GM23338 (cell line): ENCODE data around the gene CD83. TPM values are rescaled to one million over a fixed set of nuclear protein-coding genes. Genes with fewer than 3 reads are reported as not detected.

Experiments
- ATAC-seq: fragments of 200-7000 bp; cut with Tn5 transposase; 3 replicates; pipeline ENCODE4 v1.9.1; 2020
- DNase-seq: peaks from one replicate; pipeline ENCODE4 v3.0.0-alpha.2; 2015; ENCODE audit warnings: low spot score
- H2AFZ ChIP-seq: fragments of 200-600 bp; sonication (generic); 2 replicates; pipeline ENCODE4 v1.8.0; 2016; ENCODE audit warnings: antibody characterized with exemption, mild to moderate bottlenecking, moderate library complexity
- H3F3A ChIP-seq: fragments of 200-600 bp; sonication (generic); replicated peaks from 2 replicates; pipeline ENCODE4 v1.8.0; 2017; ENCODE audit warnings: antibody characterized with exemption, mixed run types, low read depth
- H3K27ac ChIP-seq: fragments of 200-600 bp; sonication (generic); 2 replicates; pipeline ENCODE4 v1.6.1; 2016; ENCODE audit warnings: low read depth
- H3K27me3 ChIP-seq: fragments of 200-600 bp; sonication (generic); 2 replicates; pipeline ENCODE4 v1.8.0; 2016; ENCODE audit warnings: mild to moderate bottlenecking, mixed run types, moderate library complexity; ENCODE audit not compliant: insufficient read depth
- H3K36me3 ChIP-seq: fragments of 200-600 bp; sonication (generic); 2 replicates; pipeline ENCODE4 v1.8.0; 2016; ENCODE audit warnings: mild to moderate bottlenecking; ENCODE audit not compliant: insufficient read depth
- H3K4me1 ChIP-seq: fragments of 200-600 bp; sonication (generic); 2 replicates; pipeline ENCODE4 v1.8.0; 2016; ENCODE audit warnings: mild to moderate bottlenecking, moderate library complexity; ENCODE audit not compliant: insufficient read depth
- H3K4me2 ChIP-seq: fragments of 200-600 bp; sonication (generic); 2 replicates; pipeline ENCODE4 v1.7.1; 2017; ENCODE audit warnings: mixed run types
- H3K4me3 ChIP-seq: fragments of 200-600 bp; sonication (generic); 2 replicates; pipeline ENCODE4 v1.6.1; 2016; ENCODE audit warnings: mixed run types
- H3K79me2 ChIP-seq: fragments of 200-600 bp; sonication (generic); replicated peaks from 2 replicates; pipeline ENCODE4 v1.8.0; 2017; ENCODE audit warnings: mild to moderate bottlenecking; ENCODE audit not compliant: insufficient read depth
- H3K9me2 ChIP-seq: fragments of 200-600 bp; sonication (generic); 2 replicates; pipeline ENCODE4 v1.8.0; 2017; ENCODE audit not compliant: insufficient read depth
- H4K20me1 ChIP-seq: fragments of 200-600 bp; sonication (generic); replicated peaks from 2 replicates; pipeline ENCODE4 v1.8.0; 2017; ENCODE audit warnings: mild to moderate bottlenecking; ENCODE audit not compliant: insufficient read depth
- H3K27ac Mint-ChIP-seq: 2 replicates; pipeline ENCODE4 v1.8.0; 2020; ENCODE audit warnings: inconsistent platforms, mild to moderate bottlenecking, moderate library complexity, mixed read lengths
- H3K27me3 Mint-ChIP-seq: 3 replicates; pipeline ENCODE4 v1.8.0; 2022; ENCODE audit warnings: low read depth, mild to moderate bottlenecking, moderate library complexity, mixed read lengths, inconsistent platforms; ENCODE audit not compliant: insufficient read depth, poor library complexity
- H3K36me3 Mint-ChIP-seq: 3 replicates; pipeline ENCODE4 v1.8.0; 2021; ENCODE audit warnings: low read depth, mild to moderate bottlenecking, inconsistent platforms, moderate library complexity, mixed read lengths
- H3K4me1 Mint-ChIP-seq: 3 replicates; pipeline ENCODE4 v1.8.0; 2020; ENCODE audit warnings: mild to moderate bottlenecking, inconsistent platforms, mixed read lengths
- H3K4me3 Mint-ChIP-seq: 3 replicates; pipeline ENCODE4 v1.8.0; 2021; ENCODE audit warnings: moderate library complexity, mild to moderate bottlenecking, inconsistent platforms, mixed read lengths
- H3K9me3 Mint-ChIP-seq: 3 replicates; pipeline ENCODE4 v1.8.0; 2020; ENCODE audit warnings: moderate library complexity, mild to moderate bottlenecking, inconsistent platforms, mixed read lengths
- CTCF ChIP-seq, 2 experiments: fragments of 200-600 bp in 1 of 2; sonication (generic) in 1 of 2; conservative IDR thresholded peaks; 2 replicates each; pipeline versions ENCODE4 v1.5.1 to v1.6.1; 2016 to 2017; ENCODE audit warnings: antibody characterized with exemption in 2 of 2, low read depth in 2 of 2, mild to moderate bottlenecking in 2 of 2, moderate library complexity in 1 of 2
- EZH2 ChIP-seq: fragments of 200-600 bp; sonication (generic); IDR thresholded peaks from one replicate; pipeline ENCODE4 v1.8.0; 2017; ENCODE audit warnings: antibody characterized with exemption, mild to moderate bottlenecking, low read depth; ENCODE audit not compliant: unreplicated experiment
- EZH2phosphoT487 ChIP-seq: fragments of 200-600 bp; sonication (generic); IDR thresholded peaks from one replicate; pipeline ENCODE4 v1.8.1; 2018; ENCODE audit warnings: antibody characterized with exemption; ENCODE audit not compliant: unreplicated experiment
- JUNB ChIP-seq: IDR thresholded peaks from one replicate; pipeline ENCODE4 v1.6.1; 2016; ENCODE audit warnings: antibody characterized with exemption; ENCODE audit not compliant: unreplicated experiment
- NANOG ChIP-seq: IDR thresholded peaks from 2 replicates; pipeline ENCODE4 v1.6.1; 2016; ENCODE audit warnings: antibody characterized with exemption, borderline replicate concordance
- POLR2AphosphoS5 ChIP-seq: IDR thresholded peaks from 2 replicates; pipeline ENCODE4 v1.6.1; 2016; ENCODE audit warnings: antibody characterized with exemption, low read depth
- STAT1 ChIP-seq: IDR thresholded peaks from one replicate; pipeline ENCODE4 v1.6.1; 2016; ENCODE audit warnings: antibody characterized with exemption; ENCODE audit not compliant: unreplicated experiment
- ZNF114 ChIP-seq: fragments of 250-450 bp; sonication (Bioruptor Pico); IDR thresholded peaks from 2 replicates; pipeline ENCODE4 v1.5.0; 2020; ENCODE audit warnings: mild to moderate bottlenecking, moderate library complexity
- ZNF331 ChIP-seq: fragments of 250-450 bp; sonication (Bioruptor Pico); IDR thresholded peaks from 2 replicates; pipeline ENCODE4 v1.5.0; 2020; ENCODE audit warnings: low read depth, mild to moderate bottlenecking, moderate library complexity
- polyA plus RNA-seq: library from polyadenylated mRNA; unstranded; fragments of >200 nt; fragmentation: Nextera tagmentation; extraction: Ambion mirVana; gene quantifications from 2 replicates; pipeline ENCODE4 v1.2.1, GENCODE V29; 2016
- total RNA-seq: library from RNA; depleted of rRNA; stranded (reverse); fragments of >200 nt; shearing (Covaris generic); gene quantifications from 2 replicates; pipeline ENCODE4 v1.2.3, GENCODE V29; 2014

CD83 gene
- total and polyA plus RNA-seq, 2 experiments from 2014 or later, result 8.1 to 13.2 TPM

GRCh38 chr6:14107711-14108494 lies 9.7 kb upstream of the CD83 start (continued):
- no peak for TF ChIP-seq STAT1
- no peak for TF ChIP-seq JUNB
- TF ChIP-seq CTCF (conservative IDR thresholded peaks at IDR 0.05; ENCODE audit: low read depth in 2 of 2), result no peak
- TF ChIP-seq EZH2phosphoT487, result no peak
- TF ChIP-seq POLR2AphosphoS5, result no peak

- DNase-seq, result no peak
- peaks cover 6% of the 10 kb centered on the region; the same call in 1 of the 2 replicates for H3K36me3 ChIP-seq
- no peaks in the 10 kb centered on the region for H3K27me3 ChIP-seq
- Mint-ChIP-seq H3K36me3 (peaks cover 17% of the 10 kb centered on the region), H3K9me3 (peaks cover 23% of the 10 kb centered on the region), H3K4me3 (no peak overlapping the region), H3K4me1 (no peaks in the 10 kb centered on the region), H3K27me3 (peaks cover 3% of the 10 kb centered on the region), H3K27ac (no peak overlapping the region)
- H3F3A ChIP-seq, result no peaks in the 10 kb centered on the region
- H2AFZ ChIP-seq, result no peak overlapping the region; the same call in 1 of the 2 replicates
- TF ChIP-seq CTCF (conservative IDR thresholded peaks at IDR 0.05; ENCODE audit: low read depth in 2 of 2) (no peak), ZNF331 (no peak)
- no peaks in the 10 kb centered on the region for H4K20me1 ChIP-seq
- H3K4me2 ChIP-seq, result no peak overlapping the region
- ATAC-seq, result no peak
- H3K79me2 ChIP-seq, result no peaks in the 10 kb centered on the region
- no peak overlapping the region for H3K4me3 ChIP-seq
- H3K4me1 ChIP-seq, result no peaks in the 10 kb centered on the region
- no peak overlapping the region for H3K27ac ChIP-seq
- peaks cover 6% of the 10 kb centered on the region; the same call in 1 of the 2 replicates for H3K9me2 ChIP-seq
Measured at GRCh38 chr6:14108571-14109410, 8.8 kb upstream of the CD83 start.

- no peak overlapping the region for H3K27ac Mint-ChIP-seq
- no peak for TF ChIP-seq NANOG
- TF ChIP-seq STAT1, result no peak
- no peak for TF ChIP-seq ZNF331
- TF ChIP-seq ZNF114, result no peak
- TF ChIP-seq CTCF (conservative IDR thresholded peaks at IDR 0.05; ENCODE audit: low read depth in 2 of 2), result no peak
- TF ChIP-seq EZH2, result no peak
Measured at GRCh38 chr6:14109411-14109826, 8.2 kb upstream of the CD83 start.

More at GRCh38 chr6:14109411-14109826, 8.2 kb upstream of the CD83 start:
- H3K36me3 Mint-ChIP-seq, result peaks cover 17% of the 10 kb centered on the region
- ATAC-seq (no peak), DNase-seq (no peak)
- H3K9me2 ChIP-seq, result peaks cover 6% of the 10 kb centered on the region; the same call in 1 of the 2 replicates
- no peak overlapping the region for H3K4me3 Mint-ChIP-seq
- no peak overlapping the region for H3K27ac ChIP-seq
- H3K4me1 ChIP-seq, result no peaks in the 10 kb centered on the region
- H3K27me3 ChIP-seq, result no peaks in the 10 kb centered on the region
- peaks cover 6% of the 10 kb centered on the region; the same call in 1 of the 2 replicates for H3K36me3 ChIP-seq
- no peaks in the 10 kb centered on the region for H3K79me2 ChIP-seq
- no peaks in the 10 kb centered on the region for H4K20me1 ChIP-seq
- no peaks in the 10 kb centered on the region for H3K4me1 Mint-ChIP-seq
- H3K27me3 Mint-ChIP-seq, result no peaks in the 10 kb centered on the region
- H2AFZ ChIP-seq, result no peak overlapping the region
- H3K4me2 ChIP-seq, result no peak overlapping the region
- peaks cover 23% of the 10 kb centered on the region for H3K9me3 Mint-ChIP-seq
- H3K4me3 ChIP-seq, result no peak overlapping the region
- H3F3A ChIP-seq, result no peaks in the 10 kb centered on the region
